Lower leg skin (tissue), 3 donors: ENCODE measurements around the gene CCDC34.

Experiments used
- CTCF ChIP-seq, 3 donors: fragments of 450-650 bp; IDR thresholded peaks; one replicate each; pipeline ENCODE4 v1.5.1; 2016; ENCODE audit warnings: antibody characterized with exemption in 3 of 3, mild to moderate bottlenecking in 3 of 3, moderate library complexity in 2 of 3
- POLR2A ChIP-seq, 2 donors: fragments of 450-650 bp; IDR thresholded peaks; one replicate each; pipeline ENCODE4 v1.6.1; 2016 to 2017; ENCODE audit warnings: antibody characterized with exemption in 2 of 2, mild to moderate bottlenecking in 1 of 2, moderate library complexity in 1 of 2

- no peak for TF ChIP-seq CTCF (IDR thresholded peaks at IDR 0.05)
- TF ChIP-seq POLR2A (IDR thresholded peaks at IDR 0.05), result no peak
Observed at GRCh38 chr11:27386181-27386845, 23.3 kb upstream of the CCDC34 start.
